A673 (cell line): ENCODE results near the gene PGC. TPM values are rescaled to one million over a fixed set of nuclear protein-coding genes. Genes with fewer than 3 reads are reported as not detected.

Experiments used
- BruUV-seq: library from RNA; stranded (reverse); fragments of 400-500 nt; replicated peaks from 2 replicates; lab custom pipeline; 2021; lab: Mats Ljungman, UMichigan
- CTCF ChIA-PET: fragments of 300-600 bp; sonication (Branson Sonifier 250); formaldehyde crosslinking; loops from one replicate; lab custom pipeline; 2022; ENCODE audit warnings: antibody characterized with exemption; lab: Charles Lee
- POLR2A ChIA-PET: fragments of 300-600 bp; sonication (Branson Sonifier 250); formaldehyde crosslinking; loops from one replicate; lab custom pipeline; 2022; ENCODE audit warnings: antibody characterized with exemption; ENCODE audit not compliant: low non-redundant PET; lab: Charles Lee
- DNase-seq: peaks from one replicate; pipeline ENCODE4 v3.0.0-alpha.2; 2015; ENCODE audit warnings: low spot score
- H3K27ac ChIP-seq: fragments of 200-600 bp; sonication (generic); 2 replicates; pipeline ENCODE4 v1.5.1; 2016; ENCODE audit warnings: mixed run types, low read depth, mild to moderate bottlenecking, mixed read lengths, antibody characterized with exemption, low read length; ENCODE audit not compliant: poor library complexity, severe bottlenecking
- H3K27me3 ChIP-seq: fragments of 200-600 bp; sonication (generic); replicated peaks from 2 replicates; pipeline ENCODE4 v1.6.1; 2017; ENCODE audit warnings: mixed run types, low read depth, mild to moderate bottlenecking, mixed read lengths, antibody characterized with exemption, low read length; ENCODE audit not compliant: insufficient read depth, poor library complexity
- H3K36me3 ChIP-seq: fragments of 200-600 bp; sonication (generic); 2 replicates; pipeline ENCODE4 v1.6.1; 2016; ENCODE audit warnings: mixed run types, mild to moderate bottlenecking, mixed read lengths, antibody characterized with exemption, low read length; ENCODE audit not compliant: insufficient read depth, poor library complexity, severe bottlenecking
- H3K4me1 ChIP-seq: fragments of 200-600 bp; sonication (generic); 2 replicates; pipeline ENCODE4 v1.6.1; 2017; ENCODE audit warnings: mixed run types, mild to moderate bottlenecking, mixed read lengths, antibody characterized with exemption, low read length; ENCODE audit not compliant: insufficient read depth, poor library complexity, severe bottlenecking
- H3K4me3 ChIP-seq: fragments of 200-600 bp; sonication (generic); 2 replicates; pipeline ENCODE4 v1.5.1; 2016; ENCODE audit warnings: low read depth, mixed run types, mild to moderate bottlenecking, mixed read lengths, low read length; ENCODE audit not compliant: poor library complexity, severe bottlenecking
- H3K9me3 ChIP-seq: fragments of 200-600 bp; sonication (generic); 2 replicates; pipeline ENCODE4 v1.6.1; 2016; ENCODE audit warnings: mixed run types, low read depth, mild to moderate bottlenecking, mixed read lengths, antibody characterized with exemption, low read length; ENCODE audit not compliant: poor library complexity, severe bottlenecking
- EZH2 ChIP-seq: fragments of 200-600 bp; sonication (generic); IDR thresholded peaks from 2 replicates; pipeline ENCODE4 v1.6.1; 2017; ENCODE audit warnings: borderline replicate concordance, low read depth, mild to moderate bottlenecking, mixed read lengths, antibody characterized with exemption, low read length; ENCODE audit not compliant: poor library complexity, severe bottlenecking
- intact Hi-C: fragments of 100-400 bp; cut with micrococcal nuclease; formaldehyde crosslinking; loops from one replicate; pipeline ENCODE4 v1.10.0; 2022; ENCODE audit not compliant: unreplicated experiment
- total RNA-seq: library from RNA; stranded (reverse); gene quantifications from 2 replicates; pipeline ENCODE4 v1.2.3, GENCODE V29; 2021
- TF ChIP-seq, protein P1 (sequence below): fragments of 300-800, 200-600 bp; sonication (generic); conservative IDR thresholded peaks from 2 replicates; pipeline ENCODE4 v1.5.1; 2017; ENCODE audit warnings: low read depth, mild to moderate bottlenecking, antibody characterized with exemption, low read length, moderate library complexity, mixed read lengths

The PGC gene
- total RNA-seq, 1 experiment from 2014 or later, result not detected

DNA sequence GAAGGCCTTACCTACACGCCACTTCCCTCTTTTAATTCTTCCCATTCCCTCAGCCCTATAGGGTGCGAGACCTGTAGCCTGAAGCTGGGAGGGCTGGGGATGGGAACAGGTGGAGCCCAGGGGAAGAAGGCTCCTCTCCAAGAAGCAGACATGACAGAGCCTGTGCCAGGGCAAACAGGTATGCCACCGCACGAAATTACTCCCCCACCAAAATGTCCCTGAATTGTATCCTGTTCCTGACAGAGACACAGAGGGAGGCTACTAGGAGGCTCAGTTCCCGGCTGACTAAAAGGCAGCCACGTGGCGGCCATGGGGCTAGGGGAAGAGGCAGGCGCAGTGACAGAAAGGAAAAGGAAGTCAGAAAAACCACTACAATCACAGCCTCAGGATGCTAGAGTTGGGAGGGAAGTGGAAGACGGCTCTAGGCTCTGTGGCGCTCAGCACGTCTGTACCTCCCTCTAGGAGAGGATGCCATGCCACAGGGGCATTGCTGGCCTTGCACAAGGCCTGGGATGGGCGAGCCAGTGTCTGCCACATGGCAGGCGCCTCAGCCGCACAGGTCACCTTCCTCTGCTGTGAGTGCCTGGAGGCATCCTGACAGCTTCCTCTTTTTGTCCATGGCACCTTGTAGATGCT, 39.5 kb downstream of the PGC start:
- no peak overlapping the region for H3K4me3 ChIP-seq
- intact Hi-C loops, result loop anchor here (10.0 kb wide), 1 partner anchor 67 kb away; the partner anchor contains the start of gene FRS3
- BruUV-seq, result no TSS peak
- H3K4me1 ChIP-seq, result peaks cover 6% of the 10 kb centered on the region
- H3K36me3 ChIP-seq, result no peaks in the 10 kb centered on the region
- H3K9me3 ChIP-seq, result no peaks in the 10 kb centered on the region
- ChIA-PET POLR2A (no interaction called here), CTCF (no interaction called here)
- no peak for DNase-seq
- no peak overlapping the region for H3K27ac ChIP-seq
- TF ChIP-seq, protein P1, sequence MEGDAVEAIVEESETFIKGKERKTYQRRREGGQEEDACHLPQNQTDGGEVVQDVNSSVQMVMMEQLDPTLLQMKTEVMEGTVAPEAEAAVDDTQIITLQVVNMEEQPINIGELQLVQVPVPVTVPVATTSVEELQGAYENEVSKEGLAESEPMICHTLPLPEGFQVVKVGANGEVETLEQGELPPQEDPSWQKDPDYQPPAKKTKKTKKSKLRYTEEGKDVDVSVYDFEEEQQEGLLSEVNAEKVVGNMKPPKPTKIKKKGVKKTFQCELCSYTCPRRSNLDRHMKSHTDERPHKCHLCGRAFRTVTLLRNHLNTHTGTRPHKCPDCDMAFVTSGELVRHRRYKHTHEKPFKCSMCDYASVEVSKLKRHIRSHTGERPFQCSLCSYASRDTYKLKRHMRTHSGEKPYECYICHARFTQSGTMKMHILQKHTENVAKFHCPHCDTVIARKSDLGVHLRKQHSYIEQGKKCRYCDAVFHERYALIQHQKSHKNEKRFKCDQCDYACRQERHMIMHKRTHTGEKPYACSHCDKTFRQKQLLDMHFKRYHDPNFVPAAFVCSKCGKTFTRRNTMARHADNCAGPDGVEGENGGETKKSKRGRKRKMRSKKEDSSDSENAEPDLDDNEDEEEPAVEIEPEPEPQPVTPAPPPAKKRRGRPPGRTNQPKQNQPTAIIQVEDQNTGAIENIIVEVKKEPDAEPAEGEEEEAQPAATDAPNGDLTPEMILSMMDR, result no peak
- no peak for TF ChIP-seq EZH2
- no peaks in the 10 kb centered on the region for H3K27me3 ChIP-seq

GRCh38 chr6:41706876-41707564, 40.2 kb downstream of the PGC start:
- no peak overlapping the region for H3K27ac ChIP-seq
- H3K4me1 ChIP-seq, result peaks cover 6% of the 10 kb centered on the region
- H3K27me3 ChIP-seq, result no peaks in the 10 kb centered on the region
- no peaks in the 10 kb centered on the region for H3K36me3 ChIP-seq
- intact Hi-C loops, result loop anchor here (10.0 kb wide), 1 partner anchor 68 kb away; the partner anchor contains the start of gene FRS3
- no TSS peak for BruUV-seq
- DNase-seq, result no peak
- H3K4me3 ChIP-seq, result no peak overlapping the region
- CTCF ChIA-PET, result interaction anchor here (0.6 to 0.9 kb wide), 2 partner anchors 298 to 524 kb away, joined by 7 to 8 read pairs; no protein-coding TSS in a partner anchor
- no peaks in the 10 kb centered on the region for H3K9me3 ChIP-seq
- TF ChIP-seq EZH2, result no peak
- TF ChIP-seq, protein P1, result no peak
- POLR2A ChIA-PET, result interaction anchor here (0.6 kb wide), 1 partner anchor 85 kb away, joined by 3 read pairs; no protein-coding TSS in a partner anchor

GRCh38 chr6:41705996-41706835, 41.0 kb downstream of the PGC start:
- intact Hi-C loops, result loop anchor here (10.0 kb wide), 1 partner anchor 69 kb away; the partner anchor contains the start of gene FRS3
- H3K9me3 ChIP-seq, result no peaks in the 10 kb centered on the region
- H3K27me3 ChIP-seq, result no peaks in the 10 kb centered on the region
- peaks cover 6% of the 10 kb centered on the region for H3K4me1 ChIP-seq
- ChIA-PET CTCF (interaction anchor here (0.6 to 0.9 kb wide), 2 partner anchors 297 to 524 kb away, joined by 7 to 8 read pairs; no protein-coding TSS in a partner anchor), POLR2A (interaction anchor here (0.6 kb wide), 1 partner anchor 86 kb away, joined by 3 read pairs; no protein-coding TSS in a partner anchor)
- peak overlapping the region; percentile 37 for H3K27ac ChIP-seq
- no peak overlapping the region for H3K4me3 ChIP-seq
- no peaks in the 10 kb centered on the region for H3K36me3 ChIP-seq
- TF ChIP-seq, protein P1, result peak; percentile 79
- no peak for TF ChIP-seq EZH2
- BruUV-seq, result no TSS peak
- DNase-seq, result peak; percentile 45
